Measurements from ENCODE around the gene OR1K1. TPM values are rescaled to one million over a fixed set of nuclear protein-coding genes. Genes with fewer than 3 reads are reported as not detected.

Gene OR1K1
- polyA plus RNA-seq, 1 donor (not counting 4 experiments of a cell fraction or from before 2014, with no cell fraction given) = not detected

- H3K27ac ChIP-seq (ENCODE audit: control insufficient read depth, insufficient read depth, low read length) = no peak overlapping the region
- no peak for FAIRE-seq
- H2AFZ ChIP-seq (ENCODE audit: control insufficient read depth, low read length) = no peak overlapping the region
- no peaks in the 10 kb centered on the region for H3K79me2 ChIP-seq (ENCODE audit: control insufficient read depth, insufficient read depth, low read length)
- H4K20me1 ChIP-seq (ENCODE audit: control insufficient read depth, extremely low read depth, insufficient read depth, low read length) = no peaks in the 10 kb centered on the region
- H3K36me3 ChIP-seq (ENCODE audit: control insufficient read depth in 2 of 2, extremely low read depth in 1 of 2, insufficient read depth in 2 of 2, low read length in 2 of 2) = no peaks in the 10 kb centered on the region
- no peak overlapping the region for H3K4me3 ChIP-seq (ENCODE audit: control insufficient read depth in 2 of 3, extremely low read depth in 1 of 3, insufficient read depth in 2 of 3, low read depth in 1 of 3, low read length in 3 of 3)
- H3K4me1 ChIP-seq (ENCODE audit: control insufficient read depth, extremely low read depth, insufficient read depth, low read length) = peaks cover 7% of the 10 kb centered on the region
- DNase-seq (ENCODE audit: low read depth, low spot score) = no peak
- no peaks in the 10 kb centered on the region for H3K27me3 ChIP-seq (ENCODE audit: control insufficient read depth, extremely low read depth, insufficient read depth, low read length)
- dilution Hi-C loops (cut with MboI; ENCODE audit: extremely low pct_ligation_motif_present, low sequenced_read_pairs) = loop anchor here (25.0 kb wide), 1 partner anchor 344 kb away; no protein-coding TSS in a partner anchor
- H3K9ac ChIP-seq (ENCODE audit: control insufficient read depth, extremely low read depth, insufficient read depth, low read length) = no peak overlapping the region
- no peak overlapping the region for H3K4me2 ChIP-seq (ENCODE audit: control insufficient read depth, extremely low read depth, insufficient read depth, low read depth, low read length)
- TF ChIP-seq EZH2 (IDR thresholded peaks at IDR 0.05; ENCODE audit: low read length) (no peak), CTCF (optimal IDR thresholded peaks at IDR 0.05 in 1 of 3, IDR thresholded peaks at IDR 0.05 in 1 of 3, conservative IDR thresholded peaks at IDR 0.05 in 1 of 3; ENCODE audit: extremely low read depth in 1 of 3, insufficient read depth in 2 of 3, low read length in 3 of 3) (no peak)
- H3K9me1 ChIP-seq (ENCODE audit: control insufficient read depth, extremely low read depth, insufficient read depth, low read length) = no peaks in the 10 kb centered on the region
- peaks cover 2% of the 10 kb centered on the region for H3K9me3 ChIP-seq (ENCODE audit: control insufficient read depth, low read depth, low read length)
These were observed 6.7 kb downstream of the OR1K1 start for GRCh38 chr9:122806661-122807060.

- TF ChIP-seq CTCF (optimal IDR thresholded peaks at IDR 0.05 in 1 of 3, IDR thresholded peaks at IDR 0.05 in 1 of 3, conservative IDR thresholded peaks at IDR 0.05 in 1 of 3; ENCODE audit: extremely low read depth in 1 of 3, insufficient read depth in 2 of 3, low read length in 3 of 3) = no peak
- TF ChIP-seq EZH2 (IDR thresholded peaks at IDR 0.05; ENCODE audit: low read length) = no peak
- H3K36me3 ChIP-seq (ENCODE audit: control insufficient read depth in 2 of 2, extremely low read depth in 1 of 2, insufficient read depth in 2 of 2, low read length in 2 of 2) = no peaks in the 10 kb centered on the region
- FAIRE-seq = no peak
These were observed 7.5 kb downstream of the OR1K1 start for GRCh38 chr9:122807271-122807900.

More at GRCh38 chr9:122807271-122807900, 7.5 kb downstream of the OR1K1 start:
- Histone ChIP-seq H3K9ac (ENCODE audit: control insufficient read depth, extremely low read depth, insufficient read depth, low read length) (no peak overlapping the region), H3K4me3 (ENCODE audit: control insufficient read depth in 2 of 3, extremely low read depth in 1 of 3, insufficient read depth in 2 of 3, low read depth in 1 of 3, low read length in 3 of 3) (no peak overlapping the region), H3K9me1 (ENCODE audit: control insufficient read depth, extremely low read depth, insufficient read depth, low read length) (no peaks in the 10 kb centered on the region), H3K4me1 (ENCODE audit: control insufficient read depth, extremely low read depth, insufficient read depth, low read length) (peaks cover 7% of the 10 kb centered on the region), H3K4me2 (ENCODE audit: control insufficient read depth, extremely low read depth, insufficient read depth, low read depth, low read length) (no peak overlapping the region), H3K9me3 (ENCODE audit: control insufficient read depth, low read depth, low read length) (peaks cover 2% of the 10 kb centered on the region), H3K79me2 (ENCODE audit: control insufficient read depth, insufficient read depth, low read length) (no peaks in the 10 kb centered on the region), H4K20me1 (ENCODE audit: control insufficient read depth, extremely low read depth, insufficient read depth, low read length) (no peaks in the 10 kb centered on the region), H3K27ac (ENCODE audit: control insufficient read depth, insufficient read depth, low read length) (no peak overlapping the region), H2AFZ (ENCODE audit: control insufficient read depth, low read length) (no peak overlapping the region), H3K27me3 (ENCODE audit: control insufficient read depth, extremely low read depth, insufficient read depth, low read length) (no peaks in the 10 kb centered on the region)
- dilution Hi-C loops (cut with MboI; ENCODE audit: extremely low pct_ligation_motif_present, low sequenced_read_pairs) = loop anchor here (25.0 kb wide), 1 partner anchor 345 kb away; no protein-coding TSS in a partner anchor
- no peak for DNase-seq (ENCODE audit: low read depth, low spot score)

Measured in keratinocyte (primary cell).